Left ventricle myocardium inferior (tissue), 1 donor: ENCODE data around the gene MKRN2OS. TPM values are rescaled to one million over a fixed set of nuclear protein-coding genes. Genes with fewer than 3 reads are reported as not detected.

Experiments
- DNase-seq: peaks from one replicate; pipeline ENCODE4 v3.0.0-alpha.2; 2020
- H3K27ac ChIP-seq: fragments of 200-600 bp; replicated peaks from 2 replicates; pipeline ENCODE4 v1.8.0; 2021
- H3K27me3 ChIP-seq: fragments of 200-600 bp; 2 replicates; pipeline ENCODE4 v1.8.0; 2021; ENCODE audit warnings: low read depth
- H3K36me3 ChIP-seq: fragments of 200-600 bp; 2 replicates; pipeline ENCODE4 v1.8.0; 2021
- H3K4me1 ChIP-seq: fragments of 200-600 bp; 2 replicates; pipeline ENCODE4 v1.8.0; 2021
- H3K4me3 ChIP-seq: fragments of 200-600 bp; 2 replicates; pipeline ENCODE4 v1.8.0; 2021; ENCODE audit warnings: mild to moderate bottlenecking, moderate library complexity
- H3K9me3 ChIP-seq: fragments of 200-600 bp; replicated peaks from 2 replicates; pipeline ENCODE4 v1.8.0; 2021
- intact Hi-C: fragments of 100-400 bp; cut with micrococcal nuclease; formaldehyde crosslinking; loops from one replicate; pipeline ENCODE4 v1.11.0; 2022
- total RNA-seq: library from RNA; stranded (reverse); fragmentation: NEBNext Ultra II Directional; extraction: Animal tissue kit (Norgen Biotek cat#: 25700); gene quantifications from one replicate; pipeline ENCODE4 v1.2.1, GENCODE V29; 2021
- TF ChIP-seq, protein P1 (sequence below): fragments of 200-600 bp; IDR thresholded peaks from 2 replicates; pipeline ENCODE4 v1.8.0; 2021; ENCODE audit warnings: antibody characterized with exemption, mild to moderate bottlenecking, borderline replicate concordance
- donor health status: DM: no; HTN: yes; CAD: no; lungs with severe emphysema.

Gene MKRN2OS
- total RNA-seq, 1 donor from 2014 or later: 1.8 TPM

DNA sequence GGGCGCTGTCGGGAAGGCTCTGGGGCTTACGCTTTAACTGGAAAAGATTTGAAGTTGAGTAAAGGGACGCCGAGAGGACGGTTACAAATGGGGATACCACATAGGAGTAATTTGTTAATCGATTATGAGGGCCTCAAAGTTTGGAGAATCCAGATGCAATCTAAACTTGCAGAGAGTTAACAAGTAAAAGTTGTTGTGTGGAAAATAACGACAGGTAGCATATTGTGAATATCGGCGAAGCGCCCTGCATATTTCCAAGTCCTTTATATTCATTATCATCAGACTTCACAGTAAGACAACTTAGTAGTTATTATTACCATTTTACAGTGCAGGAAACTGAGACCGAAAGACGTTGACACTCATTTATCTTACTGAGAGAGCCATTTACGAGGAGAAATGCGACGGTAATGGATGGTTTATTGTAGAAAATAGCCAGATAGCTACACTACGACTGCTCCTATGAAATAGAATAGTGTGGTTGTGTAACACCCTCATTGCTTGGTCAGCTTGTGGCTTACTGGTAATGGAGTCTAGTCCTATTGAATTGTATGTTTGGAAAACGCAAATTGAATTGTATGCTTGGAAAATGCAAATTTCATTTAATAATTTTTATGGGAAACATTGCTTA is 12.3 kb upstream of the MKRN2OS start:
- TF ChIP-seq, protein P1, sequence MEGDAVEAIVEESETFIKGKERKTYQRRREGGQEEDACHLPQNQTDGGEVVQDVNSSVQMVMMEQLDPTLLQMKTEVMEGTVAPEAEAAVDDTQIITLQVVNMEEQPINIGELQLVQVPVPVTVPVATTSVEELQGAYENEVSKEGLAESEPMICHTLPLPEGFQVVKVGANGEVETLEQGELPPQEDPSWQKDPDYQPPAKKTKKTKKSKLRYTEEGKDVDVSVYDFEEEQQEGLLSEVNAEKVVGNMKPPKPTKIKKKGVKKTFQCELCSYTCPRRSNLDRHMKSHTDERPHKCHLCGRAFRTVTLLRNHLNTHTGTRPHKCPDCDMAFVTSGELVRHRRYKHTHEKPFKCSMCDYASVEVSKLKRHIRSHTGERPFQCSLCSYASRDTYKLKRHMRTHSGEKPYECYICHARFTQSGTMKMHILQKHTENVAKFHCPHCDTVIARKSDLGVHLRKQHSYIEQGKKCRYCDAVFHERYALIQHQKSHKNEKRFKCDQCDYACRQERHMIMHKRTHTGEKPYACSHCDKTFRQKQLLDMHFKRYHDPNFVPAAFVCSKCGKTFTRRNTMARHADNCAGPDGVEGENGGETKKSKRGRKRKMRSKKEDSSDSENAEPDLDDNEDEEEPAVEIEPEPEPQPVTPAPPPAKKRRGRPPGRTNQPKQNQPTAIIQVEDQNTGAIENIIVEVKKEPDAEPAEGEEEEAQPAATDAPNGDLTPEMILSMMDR: no peak
- H3K27ac ChIP-seq: peak overlapping the region; percentile 98
- no peaks in the 10 kb centered on the region for H3K9me3 ChIP-seq
- H3K36me3 ChIP-seq: no peaks in the 10 kb centered on the region
- no peak for DNase-seq
- peaks cover 76% of the 10 kb centered on the region for H3K4me1 ChIP-seq
- peaks cover 11% of the 10 kb centered on the region for H3K27me3 ChIP-seq
- H3K4me3 ChIP-seq: peak overlapping the region; percentile 93
- intact Hi-C loops: no loop called here

DNA sequence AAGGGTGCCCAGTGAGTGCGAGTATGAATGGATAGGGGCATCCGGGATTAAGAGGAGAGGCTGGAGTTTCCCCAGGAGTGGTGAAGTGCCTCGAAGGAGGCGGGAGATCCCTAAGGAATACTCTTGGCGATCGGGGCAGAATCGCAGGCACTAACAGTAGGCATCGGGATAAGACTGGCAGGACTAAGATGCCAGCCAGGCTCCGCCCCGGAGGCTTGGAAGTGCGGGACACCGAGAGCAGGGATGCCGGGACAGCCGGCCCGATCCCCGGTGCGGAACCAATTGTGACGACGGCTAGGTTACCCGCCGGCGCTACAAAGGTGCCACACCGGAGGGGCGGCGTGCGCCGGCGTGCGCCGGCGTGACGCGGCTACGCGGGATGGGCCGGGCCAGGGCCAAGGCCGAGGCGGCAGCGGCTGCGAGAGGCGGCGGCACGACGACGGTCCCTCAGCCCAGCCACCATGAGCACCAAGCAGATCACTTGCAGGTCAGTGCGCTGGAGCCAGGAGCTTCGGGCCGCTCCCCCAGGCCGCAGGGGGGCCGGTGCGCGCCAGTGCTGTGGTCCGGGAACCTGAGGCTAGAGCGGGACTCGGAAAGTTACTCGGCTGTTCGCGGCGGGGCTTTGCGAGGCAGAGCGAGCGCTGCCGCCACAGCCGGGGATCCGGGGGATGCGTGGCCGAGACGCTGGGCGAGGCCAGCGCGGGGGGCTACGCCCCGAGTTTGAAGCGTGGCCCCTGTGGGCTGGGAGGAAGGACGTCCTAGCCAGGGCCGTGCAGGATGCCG is 11.6 kb upstream of the MKRN2OS start, which contains the start of gene MKRN2:
Gene MKRN2, plus strand, starts transcription at position 398 of the 783 bp plus-strand sequence. Its CDS starts 64 bp downstream, at position 462.
- TF ChIP-seq, protein P1: no peak
- Histone ChIP-seq H3K9me3 (no peaks in the 10 kb centered on the region), H3K4me1 (peaks cover 69% of the 10 kb centered on the region), H3K27me3 (peaks cover 15% of the 10 kb centered on the region), H3K4me3 (peak within 1 kb of the TSS; percentile 93), H3K27ac (peak within 1 kb of the TSS; percentile 98), H3K36me3 (no peaks in the 10 kb centered on the region)
- peak; percentile 88 for DNase-seq
- intact Hi-C loops: no loop called here

DNA sequence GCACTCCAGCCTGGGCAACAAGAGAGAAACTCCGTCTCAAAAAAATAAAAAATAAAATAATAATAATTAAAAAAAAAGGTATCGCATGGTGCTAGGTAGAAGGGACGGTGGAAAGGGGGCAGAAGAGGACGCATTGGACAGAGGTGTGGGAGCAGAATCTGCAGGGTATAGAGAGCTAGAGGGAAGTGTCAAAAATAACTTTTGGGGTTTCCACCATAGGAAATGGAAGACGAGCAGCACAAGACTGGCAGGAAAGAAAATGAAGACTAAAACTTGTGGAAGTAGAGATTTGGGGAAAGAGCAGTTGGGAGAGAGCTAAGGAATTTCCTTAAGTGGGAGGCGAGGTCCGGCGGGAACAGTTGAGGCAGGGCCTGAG is 11.0 kb upstream of the MKRN2OS start:
- H3K4me1 ChIP-seq: peaks cover 63% of the 10 kb centered on the region

DNA sequence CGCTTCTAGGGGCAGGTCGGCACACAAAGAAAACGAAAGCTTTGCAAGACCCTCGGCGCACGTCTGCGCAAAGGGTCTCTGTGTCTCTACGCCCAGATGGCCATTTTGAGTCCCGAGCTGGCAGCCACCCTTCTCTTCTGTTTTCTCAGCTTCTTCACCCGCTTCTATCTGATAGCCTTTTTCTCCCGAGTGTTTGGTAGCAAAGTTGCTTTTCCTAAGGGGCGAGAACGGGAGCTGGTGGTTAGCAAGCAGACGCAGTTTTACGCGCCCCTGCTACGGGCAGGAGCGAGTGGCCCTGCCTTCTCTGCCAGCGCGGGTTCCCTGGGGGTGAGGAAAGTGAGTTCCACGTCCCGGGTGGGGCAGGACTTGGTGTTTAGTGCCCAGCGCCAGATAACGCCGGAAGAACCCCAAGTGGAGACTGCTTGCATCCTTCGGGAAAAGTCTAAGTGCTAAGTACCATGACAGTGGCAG is 8.7 kb upstream of the MKRN2OS start:
- Histone ChIP-seq H3K27ac (peak overlapping the region; percentile 3), H3K9me3 (no peaks in the 10 kb centered on the region), H3K27me3 (peaks cover 17% of the 10 kb centered on the region), H3K4me3 (peak overlapping the region; percentile 59), H3K4me1 (peaks cover 40% of the 10 kb centered on the region), H3K36me3 (no peaks in the 10 kb centered on the region)
- TF ChIP-seq, protein P1: no peak
- intact Hi-C loops: no loop called here
- DNase-seq: no peak

More for the DNA sequence above, 11.0 kb upstream of the MKRN2OS start:
- Histone ChIP-seq H3K4me3 (peak overlapping the region; percentile 93), H3K36me3 (no peaks in the 10 kb centered on the region), H3K27ac (peak overlapping the region; percentile 98), H3K27me3 (peaks cover 17% of the 10 kb centered on the region), H3K9me3 (no peaks in the 10 kb centered on the region)
- intact Hi-C loops: no loop called here
- TF ChIP-seq, protein P1: no peak
- no peak for DNase-seq

DNA sequence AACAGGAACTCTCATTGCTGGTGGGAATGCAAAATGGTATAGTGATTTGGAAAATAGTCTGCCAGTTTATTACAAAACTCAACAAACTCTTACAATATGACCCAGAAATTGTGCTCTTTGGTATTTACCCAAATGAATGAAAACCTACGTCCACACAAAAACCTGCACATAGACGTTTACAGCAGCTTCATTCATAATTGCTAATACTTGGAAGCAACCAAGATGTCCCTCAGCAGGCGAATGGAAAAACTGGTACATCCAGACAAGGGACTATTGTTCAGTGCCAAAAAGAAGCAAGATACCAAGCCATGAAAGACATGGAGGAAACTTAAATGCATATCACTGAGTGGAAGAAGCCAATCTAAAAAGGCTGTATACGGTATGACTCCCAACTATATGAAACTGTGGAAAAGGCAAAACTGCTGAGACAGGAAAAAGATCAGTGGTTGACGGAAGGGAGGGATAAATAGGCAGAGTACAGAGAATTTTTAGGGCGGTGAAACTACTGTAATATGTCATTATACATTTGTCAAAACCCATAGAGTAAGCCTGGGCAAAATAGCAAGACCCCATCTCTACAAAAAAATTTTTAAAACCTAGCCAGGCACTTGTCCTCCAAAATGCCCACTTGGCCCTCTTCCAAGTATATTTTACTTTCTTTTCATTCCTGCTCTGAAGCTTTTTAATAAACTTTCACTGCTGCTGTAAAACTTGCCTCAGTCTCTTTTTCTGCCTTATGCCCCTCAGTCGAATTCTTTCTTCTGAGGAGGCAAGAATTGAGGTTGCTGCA is 4.9 kb upstream of the MKRN2OS start:
- Histone ChIP-seq H3K36me3 (no peaks in the 10 kb centered on the region), H3K9me3 (no peaks in the 10 kb centered on the region), H3K27ac (no peak overlapping the region), H3K4me3 (no peak overlapping the region), H3K4me1 (peaks cover 6% of the 10 kb centered on the region), H3K27me3 (peaks cover 17% of the 10 kb centered on the region)
- intact Hi-C loops: no loop called here
- no peak for DNase-seq
- TF ChIP-seq, protein P1: no peak
